HepG2 (cell line): ENCODE results near the gene CACNG1. TPM values are rescaled to one million over a fixed set of nuclear protein-coding genes. Genes with fewer than 3 reads are reported as not detected.
"Not testable (repeated sequence)": the region's sequence is repeated elsewhere in the genome, so short reads cannot be mapped to it uniquely, and the experiment has no call there.

Experiments used
- ATAC-seq: fragments of 200-7000 bp; cut with Tn5 transposase; 3 replicates; pipeline ENCODE4 v1.9.1; 2020; ENCODE audit warnings: mild to moderate bottlenecking, moderate library complexity
- BruUV-seq: library from RNA; stranded (reverse); fragments of 400-500 nt; replicated peaks from 2 replicates; lab custom pipeline; 2021; lab: Mats Ljungman, UMichigan
- CTCF ChIA-PET: fragments of 300-600 bp; formaldehyde crosslinking; extraction: SDS; loops from one replicate; lab custom pipeline; 2021; ENCODE audit warnings: low total read pairs, inconsistent platforms, low intra/inter-chr PET ratio; lab: Yijun Ruan, JAX
- POLR2A ChIA-PET: fragments of 350-600 bp; sonication (Branson Sonifier 250); formaldehyde crosslinking; loops from one replicate; lab custom pipeline; 2020; ENCODE audit warnings: antibody characterized with exemption, inconsistent platforms; lab: Yijun Ruan, JAX
- DNase-seq: peaks from one replicate; pipeline ENCODE4 v3.0.0-alpha.2; 2015; ENCODE audit warnings: low spot score
- FAIRE-seq: peaks from 3 replicates; lab custom pipeline; 2011; peaks lifted over from hg19 to GRCh38; lab: Jason Lieb, UNC
- H2AFZ ChIP-seq: one replicate; pipeline ENCODE4 v1.6.1; 2011; ENCODE audit warnings: low read length, inconsistent platforms
- H3K27ac ChIP-seq: fragments of 300-600 bp; 3 replicates; pipeline ENCODE4 v1.8.0; 2011; ENCODE audit warnings: mixed run types, mild to moderate bottlenecking, mixed read lengths, low read length, inconsistent platforms; ENCODE audit not compliant: insufficient read depth; ENCODE audit errors: extremely low read length
- H3K27me3 ChIP-seq, 2 experiments: fragments of 200-600 bp in 1 of 2; 2 replicates in 1 of 2; 3 replicates in 1 of 2; pipeline versions ENCODE4 v1.6.0 to v1.8.0; 2011; ENCODE audit warnings: low read length in 2 of 2, mild to moderate bottlenecking in 2 of 2, moderate library complexity in 2 of 2, inconsistent platforms in 1 of 2; ENCODE audit not compliant: insufficient read depth in 2 of 2, control insufficient read depth in 1 of 2
- H3K36me3 ChIP-seq, 2 experiments: fragments of 200-600 bp in 1 of 2; replicated peaks in 1 of 2; 2 replicates in 1 of 2; 3 replicates in 1 of 2; pipeline versions ENCODE4 v1.5.1 to v1.8.0; 2011; ENCODE audit warnings: low read length in 2 of 2, inconsistent platforms in 1 of 2; ENCODE audit not compliant: insufficient read depth in 2 of 2, control insufficient read depth in 1 of 2
- H3K4me1 ChIP-seq: 2 replicates; pipeline ENCODE4 v1.5.1; 2012; ENCODE audit warnings: low read length, inconsistent platforms; ENCODE audit not compliant: insufficient read depth
- H3K4me2 ChIP-seq: 2 replicates; pipeline ENCODE4 v1.6.0; 2011; ENCODE audit warnings: low read depth, low read length, inconsistent platforms
- H3K4me3 ChIP-seq, 3 experiments: fragments of 200-600 bp in 1 of 3; sonication (generic), shearing (Covaris generic) in 1 of 3; replicated peaks in 1 of 3; 2 replicates each; pipeline ENCODE4 v1.5.1; 2011 to 2016; ENCODE audit warnings: low read length in 3 of 3, inconsistent platforms in 2 of 3, low read depth in 2 of 3, mild to moderate bottlenecking in 2 of 3, control low read depth in 1 of 3, mixed read lengths in 1 of 3; ENCODE audit not compliant: insufficient read depth in 1 of 3
- H3K79me2 ChIP-seq: one replicate; pipeline ENCODE4 v1.6.1; 2011; ENCODE audit warnings: low read length, inconsistent platforms; ENCODE audit not compliant: insufficient read depth
- H3K9ac ChIP-seq: 2 replicates; pipeline ENCODE4 v1.6.0; 2011; ENCODE audit warnings: mild to moderate bottlenecking, low read depth, low read length, inconsistent platforms; ENCODE audit not compliant: insufficient read depth
- H3K9me3 ChIP-seq: 2 replicates; pipeline ENCODE4 v1.5.1; 2012; ENCODE audit warnings: mild to moderate bottlenecking, low read length
- H4K20me1 ChIP-seq: 2 replicates; pipeline ENCODE4 v1.6.0; 2011; ENCODE audit warnings: inconsistent platforms, mild to moderate bottlenecking, low read length, moderate library complexity; ENCODE audit not compliant: insufficient read depth
- FOXK1 ChIP-seq: sonication (generic); formaldehyde crosslinking; IDR thresholded peaks from 2 replicates; pipeline ENCODE4 v1.4.0; 2020; ENCODE audit warnings: low read depth, missing genetic modification reagents, borderline replicate concordance
- GPN1 ChIP-seq: sonication (generic); formaldehyde crosslinking; IDR thresholded peaks from 2 replicates; pipeline ENCODE4 v1.5.1; 2020; ENCODE audit warnings: missing genetic modification reagents, borderline replicate concordance
- HMG20B ChIP-seq: conservative IDR thresholded peaks from 2 replicates; pipeline ENCODE4 v1.6.1; 2016; ENCODE audit warnings: missing genetic modification reagents, missing compliant biosample characterization
- JUND ChIP-seq: sonication (generic); formaldehyde crosslinking; IDR thresholded peaks from 2 replicates; pipeline ENCODE4 v1.8.0; 2022; ENCODE audit warnings: mild to moderate bottlenecking, missing genetic modification reagents
- KLF11 ChIP-seq: IDR thresholded peaks from 2 replicates; pipeline ENCODE4 v1.6.1; 2016; ENCODE audit warnings: missing compliant biosample characterization
- POGZ ChIP-seq: sonication (generic); formaldehyde crosslinking; IDR thresholded peaks from 2 replicates; pipeline ENCODE4 v1.4.0; 2020; ENCODE audit warnings: mild to moderate bottlenecking, missing genetic modification reagents
- RXRA ChIP-seq: sonication (generic); formaldehyde crosslinking; IDR thresholded peaks from 2 replicates; pipeline ENCODE4 v1.5.1; 2020; ENCODE audit warnings: missing genetic modification reagents
- RXRB ChIP-seq: IDR thresholded peaks from 2 replicates; pipeline ENCODE4 v1.6.1; 2016; ENCODE audit warnings: borderline replicate concordance, missing genetic modification reagents, missing compliant biosample characterization
- TBX2 ChIP-seq: sonication (generic); formaldehyde crosslinking; IDR thresholded peaks from 2 replicates; pipeline ENCODE4 v1.5.0; 2020; ENCODE audit warnings: missing genetic modification reagents, mild to moderate bottlenecking, borderline replicate concordance
- TEAD3 ChIP-seq: optimal IDR thresholded peaks from 2 replicates; pipeline ENCODE3; 2016; ENCODE audit warnings: borderline replicate concordance
- ZFP36L1 ChIP-seq: sonication (generic); formaldehyde crosslinking; IDR thresholded peaks from 2 replicates; pipeline ENCODE4 v1.8.0; 2022; ENCODE audit warnings: mild to moderate bottlenecking, missing genetic modification reagents, moderate library complexity
- ZNF747 ChIP-seq: sonication (generic); formaldehyde crosslinking; IDR thresholded peaks from 2 replicates; pipeline ENCODE4 v1.8.1; 2023; ENCODE audit warnings: missing genetic modification reagents, mild to moderate bottlenecking, borderline replicate concordance
- WGBS: methylation state at CpG from one replicate; pipeline ENCODE4 v1.1.6; 2017; ENCODE audit warnings: low lambda C conversion rate; 5-methylcytosine and 5-hydroxymethylcytosine counted together
- in situ Hi-C: cut with HindIII; loops from 2 replicates; pipeline ENCODE4 v1.10.0; 2017; ENCODE audit warnings: low pct_unique_long_range_greater_than_20kb; ENCODE audit not compliant: extremely low pct_ligation_motif_present
- intact Hi-C: fragments of 100-400 bp; cut with micrococcal nuclease; formaldehyde crosslinking; loops from one replicate; pipeline ENCODE4 v1.10.0; 2022; ENCODE audit not compliant: unreplicated experiment
- polyA plus RNA-seq, 8 experiments: library from polyadenylated mRNA; depleted of rRNA in 3 of 8; stranded (reverse) in 7 of 8; unstranded in 1 of 8; fragments of >200 nt; fragmentation: Illumina TruSeq in 4 of 8; extraction: Trizol in 4 of 8; gene quantifications; 2 replicates each; pipeline versions ENCODE4 v1.2.1 to v1.2.3, GENCODE V29; 2011 to 2016; ENCODE audit warnings: low read depth in 4 of 8, missing spikeins in 1 of 8, mixed read lengths in 1 of 8; ENCODE audit not compliant: insufficient read depth in 1 of 8
- total RNA-seq, 5 experiments: library from RNA; depleted of rRNA; stranded (reverse); fragments of >200 nt; fragmentation: Illumina TruSeq; extraction: Trizol; gene quantifications; 2 replicates each; pipeline ENCODE4 v1.2.3, GENCODE V29; 2016; ENCODE audit warnings: low read depth in 1 of 5
- TF ChIP-seq, protein P1 (sequence below): sonication (generic); formaldehyde crosslinking; IDR thresholded peaks from 2 replicates; pipeline ENCODE4 v1.4.0; 2020; ENCODE audit warnings: missing genetic modification reagents
- TF ChIP-seq, protein P2 (sequence below): sonication (generic); formaldehyde crosslinking; IDR thresholded peaks from 2 replicates; pipeline ENCODE4 v1.4.0; 2020; ENCODE audit warnings: missing genetic modification reagents, mild to moderate bottlenecking, borderline replicate concordance
- TF ChIP-seq, protein P3 (sequence below): fragments of 450-650 bp; IDR thresholded peaks from 2 replicates; pipeline ENCODE4 v1.6.1; 2017; ENCODE audit warnings: mild to moderate bottlenecking

CACNG1 gene
- total and polyA plus RNA-seq, 2 of the 13 experiments (the other 11 are each of a cell fraction or from before 2014, with no cell fraction given) = not detected

DNA sequence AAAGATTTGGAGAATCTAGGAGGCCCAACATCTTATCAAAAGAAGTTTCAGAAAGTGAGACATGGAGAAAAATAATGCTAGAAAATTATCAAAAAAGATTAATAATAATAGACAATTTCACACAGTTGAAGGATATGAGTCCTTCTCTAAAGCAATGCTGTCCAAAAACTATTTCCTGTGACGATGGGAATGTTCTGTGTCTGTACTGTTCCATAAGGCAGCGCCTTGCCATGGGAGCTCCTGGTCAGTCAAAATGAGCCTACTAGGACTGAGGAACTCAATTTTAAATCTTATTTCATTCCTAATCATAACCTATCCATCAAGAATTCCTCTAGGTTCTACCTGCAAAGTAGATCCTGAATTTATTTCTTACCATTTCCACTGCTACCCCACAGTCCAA lies 49.0 kb downstream of the CACNG1 start:
- H3K79me2 ChIP-seq = peaks cover 10% of the 10 kb centered on the region
- in situ Hi-C loops = no loop called here

DNA sequence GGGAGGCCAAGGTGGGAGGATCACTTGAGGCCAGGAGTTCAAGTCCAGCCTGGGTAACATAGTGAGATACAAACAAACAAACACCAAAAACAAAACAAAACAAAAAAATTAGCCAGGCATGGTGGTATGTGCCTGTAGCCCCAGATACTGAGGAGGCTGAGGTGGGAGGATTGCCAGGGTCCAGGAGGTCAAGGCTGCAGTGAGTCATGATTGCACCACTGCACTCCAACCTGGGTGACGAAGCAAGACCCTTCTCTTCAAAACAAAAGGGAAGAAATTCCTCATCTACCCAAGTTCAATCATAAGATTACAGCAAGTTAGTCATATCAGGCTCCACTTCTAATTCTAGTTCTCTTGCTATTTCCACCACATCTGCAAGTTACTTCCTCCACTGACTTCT lies 50.9 kb downstream of the CACNG1 start:
- 80% methylated on average over 1 of the region's 1 CpG for WGBS
- peak overlapping the region; percentile 28 for H3K27ac ChIP-seq
- CTCF ChIA-PET, in situ Hi-C loops, BruUV-seq, intact Hi-C loops, H3K4me3 ChIP-seq, H3K4me2 ChIP-seq, H3K9me3 ChIP-seq, H2AFZ ChIP-seq, H3K27me3 ChIP-seq, H3K9ac ChIP-seq: not testable (repeated sequence)
- H3K79me2 ChIP-seq = peaks cover 17% of the 10 kb centered on the region
- ATAC-seq (peak; percentile 77), FAIRE-seq (peak; percentile 15), DNase-seq (peak; percentile 71)
- H3K4me1 ChIP-seq = peaks cover 25% of the 10 kb centered on the region
- peaks cover 22% of the 10 kb centered on the region for H4K20me1 ChIP-seq
- POLR2A ChIA-PET = interaction anchor here (0.6 kb wide), 1 partner anchor 120 kb away, joined by 3 read pairs; no protein-coding TSS in a partner anchor
- H3K36me3 ChIP-seq = peaks cover 8 to 32% of the 10 kb centered on the region in 2 experiments
- TF ChIP-seq RXRA (CRISPR knock-in tag) (peak; percentile 25; the same call in 1 of the 2 replicates), TBX2 (CRISPR knock-in tag) (peak; percentile 59; the same call in 1 of the 2 replicates), ZNF747 (CRISPR knock-in tag) (peak; percentile 58; the same call in 1 of the 2 replicates), TEAD3 (CRISPR knock-in tag) (peak; percentile 75), ZFP36L1 (0 out of 2 replicates have a peak, but pooled peaks have one; percentile 26), POGZ (CRISPR knock-in tag) (peak; percentile 81), JUND (CRISPR knock-in tag) (peak; percentile 97), RXRB (CRISPR knock-in tag) (peak; percentile 31), FOXK1 (CRISPR knock-in tag) (peak; percentile 66)
- TF ChIP-seq, protein P1, sequence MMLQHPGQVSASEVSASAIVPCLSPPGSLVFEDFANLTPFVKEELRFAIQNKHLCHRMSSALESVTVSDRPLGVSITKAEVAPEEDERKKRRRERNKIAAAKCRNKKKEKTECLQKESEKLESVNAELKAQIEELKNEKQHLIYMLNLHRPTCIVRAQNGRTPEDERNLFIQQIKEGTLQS (CRISPR knock-in tag) = peak; percentile 96
- TF ChIP-seq, protein P2, sequence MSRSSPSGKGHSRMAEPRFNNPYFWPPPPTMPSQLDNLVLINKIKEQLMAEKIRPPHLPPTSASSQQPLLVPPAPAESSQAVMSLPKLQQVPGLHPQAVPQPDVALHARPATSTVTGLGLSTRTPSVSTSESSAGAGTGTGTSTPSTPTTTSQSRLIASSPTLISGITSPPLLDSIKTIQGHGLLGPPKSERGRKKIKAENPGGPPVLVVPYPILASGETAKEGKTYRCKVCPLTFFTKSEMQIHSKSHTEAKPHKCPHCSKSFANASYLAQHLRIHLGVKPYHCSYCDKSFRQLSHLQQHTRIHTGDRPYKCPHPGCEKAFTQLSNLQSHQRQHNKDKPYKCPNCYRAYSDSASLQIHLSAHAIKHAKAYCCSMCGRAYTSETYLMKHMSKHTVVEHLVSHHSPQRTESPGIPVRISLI (CRISPR knock-in tag) = peak; percentile 27; the same call in 1 of the 2 replicates

More for the DNA sequence above, 49.0 kb downstream of the CACNG1 start:
- ATAC-seq = no peak
- no TSS peak for BruUV-seq
- H2AFZ ChIP-seq = no peak overlapping the region
- CTCF ChIA-PET = no interaction called here
- H3K27me3 ChIP-seq = no peaks in the 10 kb centered on the region
- no peak for DNase-seq
- peaks cover 25% of the 10 kb centered on the region for H3K4me1 ChIP-seq
- 95% methylated on average over 2 of the region's 2 CpGs for WGBS
- peaks cover 11 to 33% of the 10 kb centered on the region in 2 experiments for H3K36me3 ChIP-seq
- no peak for FAIRE-seq
- peaks cover 9% of the 10 kb centered on the region; the same call in 1 of the 2 replicates for H3K9me3 ChIP-seq
- POLR2A ChIA-PET = no interaction called here
- intact Hi-C loops = no loop called here
- no peak overlapping the region for H3K4me3 ChIP-seq
- H4K20me1 ChIP-seq = peaks cover 10% of the 10 kb centered on the region
- H3K9ac ChIP-seq = no peak overlapping the region
- TF ChIP-seq KLF11 (CRISPR knock-in tag) (no peak), HMG20B (CRISPR knock-in tag) (no peak), GPN1 (no peak)
- TF ChIP-seq, protein P3, sequence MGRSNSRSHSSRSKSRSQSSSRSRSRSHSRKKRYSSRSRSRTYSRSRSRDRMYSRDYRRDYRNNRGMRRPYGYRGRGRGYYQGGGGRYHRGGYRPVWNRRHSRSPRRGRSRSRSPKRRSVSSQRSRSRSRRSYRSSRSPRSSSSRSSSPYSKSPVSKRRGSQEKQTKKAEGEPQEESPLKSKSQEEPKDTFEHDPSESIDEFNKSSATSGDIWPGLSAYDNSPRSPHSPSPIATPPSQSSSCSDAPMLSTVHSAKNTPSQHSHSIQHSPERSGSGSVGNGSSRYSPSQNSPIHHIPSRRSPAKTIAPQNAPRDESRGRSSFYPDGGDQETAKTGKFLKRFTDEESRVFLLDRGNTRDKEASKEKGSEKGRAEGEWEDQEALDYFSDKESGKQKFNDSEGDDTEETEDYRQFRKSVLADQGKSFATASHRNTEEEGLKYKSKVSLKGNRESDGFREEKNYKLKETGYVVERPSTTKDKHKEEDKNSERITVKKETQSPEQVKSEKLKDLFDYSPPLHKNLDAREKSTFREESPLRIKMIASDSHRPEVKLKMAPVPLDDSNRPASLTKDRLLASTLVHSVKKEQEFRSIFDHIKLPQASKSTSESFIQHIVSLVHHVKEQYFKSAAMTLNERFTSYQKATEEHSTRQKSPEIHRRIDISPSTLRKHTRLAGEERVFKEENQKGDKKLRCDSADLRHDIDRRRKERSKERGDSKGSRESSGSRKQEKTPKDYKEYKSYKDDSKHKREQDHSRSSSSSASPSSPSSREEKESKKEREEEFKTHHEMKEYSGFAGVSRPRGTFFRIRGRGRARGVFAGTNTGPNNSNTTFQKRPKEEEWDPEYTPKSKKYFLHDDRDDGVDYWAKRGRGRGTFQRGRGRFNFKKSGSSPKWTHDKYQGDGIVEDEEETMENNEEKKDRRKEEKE = no peak
- TF ChIP-seq, all 625 proteins: peak for 0
- no peak overlapping the region for H3K27ac ChIP-seq
- no peak overlapping the region for H3K4me2 ChIP-seq
